Neural progenitor cell (in vitro differentiated cells): ENCODE data around the gene GJB6.

Source experiments
- EZH2 ChIP-seq: fragments of 200-600 bp; sonication (generic); IDR thresholded peaks from 2 replicates; pipeline ENCODE4 v1.6.1; 2017; ENCODE audit warnings: antibody characterized with exemption, mild to moderate bottlenecking, moderate library complexity
- EZH2phosphoT487 ChIP-seq: fragments of 200-600 bp; sonication (generic); IDR thresholded peaks from 2 replicates; pipeline ENCODE4 v1.6.1; 2017; ENCODE audit warnings: antibody characterized with exemption
- TF ChIP-seq, protein P1 (sequence below): fragments of 200-600 bp; sonication (generic); IDR thresholded peaks from 2 replicates; pipeline ENCODE4 v1.5.1; 2017; ENCODE audit warnings: antibody characterized with exemption, mild to moderate bottlenecking

DNA sequence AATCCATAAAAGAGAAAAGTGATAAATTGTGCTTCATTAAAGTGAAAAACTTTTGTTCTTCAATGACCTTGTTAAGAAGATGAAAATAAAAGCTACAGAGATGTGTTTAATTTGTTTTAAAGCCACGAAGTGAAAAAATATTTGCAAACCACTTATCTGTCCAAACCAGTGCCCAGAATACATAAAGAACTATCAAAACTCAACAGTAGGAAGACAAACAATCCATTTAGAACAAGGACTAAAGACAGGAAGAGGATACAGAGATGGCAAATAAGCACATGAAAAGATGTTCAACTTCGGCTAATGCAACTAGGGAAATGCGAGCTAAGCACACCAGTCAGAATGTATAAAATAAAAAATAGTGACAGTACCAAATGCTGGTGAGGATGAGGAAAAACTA, 15.0 kb downstream of the GJB6 start:
- TF ChIP-seq, protein P1, sequence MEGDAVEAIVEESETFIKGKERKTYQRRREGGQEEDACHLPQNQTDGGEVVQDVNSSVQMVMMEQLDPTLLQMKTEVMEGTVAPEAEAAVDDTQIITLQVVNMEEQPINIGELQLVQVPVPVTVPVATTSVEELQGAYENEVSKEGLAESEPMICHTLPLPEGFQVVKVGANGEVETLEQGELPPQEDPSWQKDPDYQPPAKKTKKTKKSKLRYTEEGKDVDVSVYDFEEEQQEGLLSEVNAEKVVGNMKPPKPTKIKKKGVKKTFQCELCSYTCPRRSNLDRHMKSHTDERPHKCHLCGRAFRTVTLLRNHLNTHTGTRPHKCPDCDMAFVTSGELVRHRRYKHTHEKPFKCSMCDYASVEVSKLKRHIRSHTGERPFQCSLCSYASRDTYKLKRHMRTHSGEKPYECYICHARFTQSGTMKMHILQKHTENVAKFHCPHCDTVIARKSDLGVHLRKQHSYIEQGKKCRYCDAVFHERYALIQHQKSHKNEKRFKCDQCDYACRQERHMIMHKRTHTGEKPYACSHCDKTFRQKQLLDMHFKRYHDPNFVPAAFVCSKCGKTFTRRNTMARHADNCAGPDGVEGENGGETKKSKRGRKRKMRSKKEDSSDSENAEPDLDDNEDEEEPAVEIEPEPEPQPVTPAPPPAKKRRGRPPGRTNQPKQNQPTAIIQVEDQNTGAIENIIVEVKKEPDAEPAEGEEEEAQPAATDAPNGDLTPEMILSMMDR: no peak
- TF ChIP-seq EZH2 (no peak), EZH2phosphoT487 (no peak)
